GM12891 (cell line): ENCODE measurements around the gene SIK3.

Experiments used
- DNase-seq: peaks from one replicate; pipeline ENCODE4 v3.0.0; 2011; ENCODE audit warnings: low spot score; ENCODE audit not compliant: insufficient read length
- FAIRE-seq: peaks from 2 replicates; lab custom pipeline; 2011; peaks lifted over from hg19 to GRCh38; lab: Jason Lieb, UNC
- PAX5 ChIP-seq: IDR thresholded peaks from 2 replicates; pipeline ENCODE4 v1.6.1; 2011; ENCODE audit warnings: low read length, moderate library complexity, mild to moderate bottlenecking; ENCODE audit not compliant: insufficient read depth, severe bottlenecking
- POLR2A ChIP-seq: IDR thresholded peaks from 2 replicates; pipeline ENCODE4 v1.6.1; 2011; ENCODE audit warnings: low read depth, low read length, control low read depth
- POLR2AphosphoS5 ChIP-seq: IDR thresholded peaks from 2 replicates; pipeline ENCODE4 v1.6.1; 2011; ENCODE audit warnings: low read depth, low read length, control low read depth
- POU2F2 ChIP-seq: IDR thresholded peaks from 2 replicates; pipeline ENCODE4 v1.6.1; 2011; ENCODE audit warnings: low read depth, mild to moderate bottlenecking, control low read depth, low read length, moderate library complexity
- SPI1 ChIP-seq: IDR thresholded peaks from 2 replicates; pipeline ENCODE4 v1.6.1; 2011; ENCODE audit warnings: low read depth, low read length, control low read depth
- TAF1 ChIP-seq: IDR thresholded peaks from 2 replicates; pipeline ENCODE4 v1.6.1; 2011; ENCODE audit warnings: low read depth, low read length, control low read depth

Gene SIK3

GRCh38 chr11:116876656-116877055, 221.6 kb downstream of the SIK3 start:
- TF ChIP-seq TAF1, result no peak
- no peak for TF ChIP-seq SPI1
- TF ChIP-seq POU2F2, result no peak
- no peak for TF ChIP-seq POLR2AphosphoS5
- no peak for TF ChIP-seq PAX5
- no peak for TF ChIP-seq POLR2A
- FAIRE-seq (no peak), DNase-seq (no peak)

- FAIRE-seq, result no peak
- DNase-seq, result no peak
- TF ChIP-seq POLR2AphosphoS5, result no peak
- TF ChIP-seq TAF1, result no peak
- TF ChIP-seq POLR2A, result no peak
- no peak for TF ChIP-seq PAX5
- TF ChIP-seq SPI1, result no peak
Observed at GRCh38 chr11:116875194-116875593, 223.0 kb downstream of the SIK3 start.

GRCh38 chr11:116874251-116874650, 224.0 kb downstream of the SIK3 start:
- no peak for DNase-seq
- FAIRE-seq, result no peak
- no peak for TF ChIP-seq SPI1
- TF ChIP-seq TAF1, result no peak
- no peak for TF ChIP-seq PAX5
- TF ChIP-seq POLR2AphosphoS5, result no peak
- TF ChIP-seq POLR2A, result no peak
- no peak for TF ChIP-seq POU2F2

GRCh38 chr11:116873381-116873780, 224.8 kb downstream of the SIK3 start:
- DNase-seq (no peak), FAIRE-seq (no peak)
- no peak for TF ChIP-seq POU2F2
- no peak for TF ChIP-seq POLR2A
- no peak for TF ChIP-seq PAX5
- TF ChIP-seq POLR2AphosphoS5, result no peak
- no peak for TF ChIP-seq TAF1
- no peak for TF ChIP-seq SPI1

- no peak for TF ChIP-seq POLR2A
- no peak for TF ChIP-seq POLR2AphosphoS5
- TF ChIP-seq PAX5, result no peak
- no peak for TF ChIP-seq TAF1
- no peak for TF ChIP-seq POU2F2
- TF ChIP-seq SPI1, result no peak
- DNase-seq (no peak), FAIRE-seq (no peak)
Observed at GRCh38 chr11:116871248-116871647, 227.0 kb downstream of the SIK3 start.

GRCh38 chr11:116870054-116870453, 228.2 kb downstream of the SIK3 start:
- DNase-seq (no peak), FAIRE-seq (no peak)
- no peak for TF ChIP-seq PAX5

- no peak for FAIRE-seq
- no peak for TF ChIP-seq SPI1
- no peak for TF ChIP-seq TAF1
- no peak for TF ChIP-seq POLR2A
- TF ChIP-seq POLR2AphosphoS5, result no peak
- no peak for DNase-seq
Observed at GRCh38 chr11:116869610-116870009, 228.6 kb downstream of the SIK3 start.

GRCh38 chr11:116868066-116868465, 230.2 kb downstream of the SIK3 start:
- TF ChIP-seq POU2F2 (no peak), TAF1 (no peak), POLR2AphosphoS5 (no peak), POLR2A (no peak), SPI1 (no peak), PAX5 (no peak)
- FAIRE-seq, result no peak

GRCh38 chr11:116867619-116868018, 230.6 kb downstream of the SIK3 start:
- FAIRE-seq (no peak), DNase-seq (no peak)
- TF ChIP-seq POU2F2 (no peak), PAX5 (no peak), TAF1 (no peak), POLR2A (no peak), SPI1 (no peak), POLR2AphosphoS5 (no peak)

More at GRCh38 chr11:116868066-116868465, 230.2 kb downstream of the SIK3 start:
- no peak for DNase-seq

GRCh38 chr11:116866804-116867455, 231.3 kb downstream of the SIK3 start:
- FAIRE-seq (no peak), DNase-seq (no peak)
- TF ChIP-seq PAX5 (no peak), TAF1 (no peak), POU2F2 (no peak), SPI1 (no peak), POLR2A (no peak), POLR2AphosphoS5 (no peak)
